Stimulated activated CD4-positive, alpha-beta T cell treated with anti-CD3 and anti-CD28 coated beads, TNF-alpha, amount 100 ng/mL, for 4 hours (primary cell): ENCODE measurements around the gene ZNF346.
A peak's percentile ranks its signal among the peaks of the same experiment; 100 is the strongest.

ENCODE experiments used
- DNase-seq, 3 experiments: peaks; one replicate each; pipeline ENCODE4 v3.0.0-alpha.2; 2020; ENCODE audit warnings: low read depth in 3 of 3

ZNF346 gene

DNA sequence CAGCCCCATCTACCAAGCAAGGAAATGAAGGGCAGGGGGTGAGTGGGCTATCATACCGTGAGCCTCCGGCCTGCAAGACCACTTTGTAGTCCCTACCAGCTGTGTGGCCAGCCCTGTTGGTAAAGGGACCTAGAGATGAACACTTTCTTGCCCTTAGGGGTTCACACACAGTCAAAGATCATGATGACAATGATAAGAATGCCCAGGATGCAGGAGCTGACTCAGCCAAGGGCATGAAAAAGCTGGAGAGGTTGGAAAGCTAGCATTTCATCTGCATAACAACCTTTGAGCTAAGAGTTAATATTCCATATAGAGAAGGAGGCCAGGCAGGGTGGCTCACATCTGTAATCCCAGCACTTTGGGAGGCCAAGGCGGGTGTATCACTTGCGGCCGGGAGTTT, 45.0 kb downstream of the ZNF346 start:
- DNase-seq = no peak

GRCh38 chr5:177070536-177071191, 48.2 kb downstream of the ZNF346 start:
- DNase-seq = no peak

GRCh38 chr5:177071666-177072385, 49.3 kb downstream of the ZNF346 start:
- DNase-seq = peak in 2 of 3 experiments; percentile 24 to 50

DNA sequence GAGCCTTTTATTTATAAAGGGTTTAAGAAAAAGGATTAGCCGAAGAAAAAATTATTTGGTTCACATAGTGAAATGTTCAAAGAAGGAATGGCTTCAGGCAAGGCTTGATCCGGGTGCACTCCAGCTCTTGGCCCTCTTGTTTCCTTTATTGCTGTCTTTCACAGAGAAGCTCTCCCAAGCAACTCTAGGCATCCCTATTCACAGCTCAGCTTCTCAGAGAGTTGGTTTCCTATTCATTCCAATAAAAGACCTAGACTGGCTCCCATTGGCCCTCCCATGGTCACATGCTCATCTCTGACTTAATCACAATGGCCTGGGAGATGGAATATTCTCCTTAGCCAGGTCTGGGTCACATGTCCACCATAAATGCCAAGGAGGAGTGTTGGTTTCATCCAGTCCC, 54.8 kb downstream of the ZNF346 start:
- DNase-seq = no peak

DNA sequence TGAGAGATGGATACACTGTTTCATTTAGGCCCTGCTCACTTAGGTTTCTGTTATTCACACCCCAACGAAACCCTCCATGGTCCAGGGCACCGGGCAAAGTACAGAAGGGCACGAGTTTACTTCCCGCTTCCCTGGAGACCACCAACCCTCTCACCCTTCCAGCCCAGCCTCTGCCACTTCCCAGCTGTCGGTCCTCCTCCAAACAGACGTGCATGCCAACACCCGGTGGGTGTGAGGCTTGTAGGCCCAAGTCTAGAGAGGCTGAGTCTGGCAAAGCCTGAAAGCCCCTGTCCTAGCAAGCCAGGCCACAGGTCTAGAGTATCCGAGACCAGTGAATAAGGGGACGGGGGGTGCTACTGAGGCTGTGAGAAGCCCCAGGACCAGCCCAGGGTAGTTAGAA, 57.1 kb downstream of the ZNF346 start:
- no peak for DNase-seq

- no peak for DNase-seq
Measured at GRCh38 chr5:177080265-177080664, 57.8 kb downstream of the ZNF346 start.

- DNase-seq = no peak
Measured at GRCh38 chr5:177081859-177082258, 59.4 kb downstream of the ZNF346 start.

DNA sequence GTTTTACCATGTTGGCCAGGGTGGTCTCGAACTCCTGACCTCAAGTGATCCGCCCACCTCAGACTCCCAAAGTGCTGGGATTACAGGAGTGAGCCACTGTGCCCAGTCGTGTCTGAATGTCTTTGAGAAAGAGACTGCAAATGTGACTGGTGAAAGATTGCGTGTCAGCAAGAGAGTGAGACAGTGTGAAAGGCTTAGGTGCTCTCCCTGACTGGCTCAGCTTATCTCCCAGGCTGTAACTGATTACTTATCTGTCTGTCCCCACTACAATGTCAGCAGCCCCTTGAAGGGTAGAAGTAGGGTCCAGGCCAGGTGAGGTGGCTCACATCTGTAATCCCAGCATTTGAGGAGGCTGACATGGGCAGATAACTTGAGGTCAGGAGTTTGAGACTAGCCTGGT, 60.9 kb downstream of the ZNF346 start:
- DNase-seq = no peak

DNA sequence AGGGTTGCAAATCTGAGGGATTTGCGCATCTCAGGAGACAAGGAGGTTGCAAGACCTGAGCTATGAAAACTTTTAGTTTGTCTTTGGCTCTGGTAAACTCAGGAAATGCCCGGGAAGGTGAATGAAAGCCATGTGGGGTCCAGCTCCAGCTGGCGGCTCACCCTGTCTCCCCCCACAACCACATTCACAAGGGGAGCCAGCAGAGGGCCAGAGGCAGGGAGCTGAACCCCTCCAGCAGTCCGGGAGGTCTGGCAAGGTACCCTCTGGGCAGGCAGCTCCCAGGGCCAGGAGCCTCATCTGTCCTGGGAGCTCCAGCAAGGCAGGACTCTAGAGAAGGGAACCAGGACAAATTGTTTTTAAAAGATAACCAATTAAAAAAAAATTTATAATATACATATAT, 61.7 kb downstream of the ZNF346 start:
- no peak for DNase-seq

DNA sequence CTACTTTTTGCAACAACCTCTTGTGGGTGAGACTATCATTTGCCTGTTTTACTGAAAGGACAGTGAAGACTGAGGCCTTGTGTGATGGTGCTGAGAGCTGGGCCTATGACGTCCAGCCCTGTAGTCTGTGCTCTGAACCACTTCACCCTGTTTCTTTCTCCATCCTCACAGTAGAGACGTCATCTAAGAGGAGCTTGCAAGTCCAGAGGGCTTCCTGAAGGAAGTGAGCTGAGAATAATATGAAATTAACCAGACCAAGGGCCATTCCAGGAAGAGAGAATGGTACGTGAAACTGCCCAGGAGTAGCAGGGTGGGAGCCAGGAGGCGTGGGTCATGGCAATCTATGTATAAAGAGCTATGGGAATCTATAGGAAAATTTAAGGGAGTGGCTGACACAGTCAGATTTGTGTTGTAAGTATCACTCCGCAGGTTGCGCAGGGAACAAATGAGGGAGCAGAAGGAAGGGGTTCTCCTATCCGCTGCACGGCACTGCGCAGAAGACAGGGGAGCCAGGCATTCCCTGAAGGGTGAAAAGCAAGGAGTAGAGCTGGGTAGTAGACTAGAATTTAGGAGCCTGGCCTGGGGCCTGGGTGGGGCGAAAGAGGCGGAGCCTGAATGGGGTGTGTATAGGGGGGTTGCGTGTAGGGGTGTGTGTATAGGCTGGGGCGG, 63.6 kb downstream of the ZNF346 start:
- DNase-seq = no peak

DNA sequence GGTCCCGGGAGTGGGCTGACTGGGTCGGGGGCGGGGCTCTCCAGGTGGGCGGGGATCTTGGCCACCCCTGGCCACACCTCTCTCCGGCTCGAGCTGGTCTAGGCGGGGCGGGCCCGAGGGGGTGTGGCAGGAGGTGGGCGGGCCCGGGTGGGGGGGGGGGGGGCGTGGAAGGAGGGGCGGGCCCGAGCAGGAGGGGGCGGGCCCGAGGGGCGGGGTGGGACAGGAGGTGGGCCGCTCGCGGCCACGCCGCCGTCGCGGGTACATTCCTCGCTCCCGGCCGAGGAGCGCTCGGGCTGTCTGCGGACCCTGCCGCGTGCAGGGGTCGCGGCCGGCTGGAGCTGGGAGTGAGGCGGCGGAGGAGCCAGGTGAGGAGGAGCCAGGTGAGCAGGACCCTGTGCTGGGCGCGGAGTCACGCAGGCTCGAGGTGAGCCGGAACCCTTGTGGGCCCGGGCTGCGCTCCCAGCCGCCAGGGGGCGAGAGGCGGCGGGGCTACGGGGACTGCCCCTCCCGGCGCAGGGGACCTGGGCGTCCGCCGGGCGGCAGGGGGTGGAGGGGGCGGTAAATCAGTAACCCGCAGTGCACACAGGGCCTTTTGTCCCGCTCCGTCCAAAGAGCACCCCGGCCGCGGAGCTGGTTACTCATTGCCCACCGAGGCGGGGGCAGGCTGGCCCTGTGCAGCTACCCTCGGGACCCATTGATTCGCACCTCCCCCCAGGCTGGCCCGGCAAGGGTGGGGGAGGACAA, 64.3 kb downstream of the ZNF346 start, which contains the start of gene FGFR4:
TSS of gene FGFR4 (plus strand) at position 262 of the 744 bp plus-strand sequence. CDS start 2,688 bp downstream, outside the sequence.
- peak; percentile 35 to 47 (median 44) for DNase-seq

GRCh38 chr5:177087398-177088005, 65.0 kb downstream of the ZNF346 start:
- DNase-seq = no peak

GRCh38 chr5:177089127-177089526, 66.6 kb downstream of the ZNF346 start:
- DNase-seq = no peak

GRCh38 chr5:177089825-177090641, 67.5 kb downstream of the ZNF346 start:
- DNase-seq = no peak

GRCh38 chr5:177090813-177091212, 68.3 kb downstream of the ZNF346 start:
- no peak for DNase-seq

- DNase-seq = no peak
Measured at GRCh38 chr5:177091232-177091631, 68.7 kb downstream of the ZNF346 start.

GRCh38 chr5:177092178-177093081, 69.9 kb downstream of the ZNF346 start:
- no peak for DNase-seq

DNA sequence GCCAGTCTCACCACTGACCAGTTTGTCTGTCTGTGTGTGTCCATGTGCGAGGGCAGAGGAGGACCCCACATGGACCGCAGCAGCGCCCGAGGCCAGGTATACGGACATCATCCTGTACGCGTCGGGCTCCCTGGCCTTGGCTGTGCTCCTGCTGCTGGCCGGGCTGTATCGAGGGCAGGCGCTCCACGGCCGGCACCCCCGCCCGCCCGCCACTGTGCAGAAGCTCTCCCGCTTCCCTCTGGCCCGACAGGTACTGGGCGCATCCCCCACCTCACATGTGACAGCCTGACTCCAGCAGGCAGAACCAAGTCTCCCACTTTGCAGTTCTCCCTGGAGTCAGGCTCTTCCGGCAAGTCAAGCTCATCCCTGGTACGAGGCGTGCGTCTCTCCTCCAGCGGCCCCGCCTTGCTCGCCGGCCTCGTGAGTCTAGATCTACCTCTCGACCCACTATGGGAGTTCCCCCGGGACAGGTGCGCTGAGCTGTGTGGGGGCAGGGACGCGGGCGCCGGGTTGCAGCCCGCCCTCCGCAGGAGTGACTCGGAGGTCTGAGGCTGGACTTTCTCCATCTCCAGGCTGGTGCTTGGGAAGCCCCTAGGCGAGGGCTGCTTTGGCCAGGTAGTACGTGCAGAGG, 70.7 kb downstream of the ZNF346 start:
- DNase-seq = no peak

DNA sequence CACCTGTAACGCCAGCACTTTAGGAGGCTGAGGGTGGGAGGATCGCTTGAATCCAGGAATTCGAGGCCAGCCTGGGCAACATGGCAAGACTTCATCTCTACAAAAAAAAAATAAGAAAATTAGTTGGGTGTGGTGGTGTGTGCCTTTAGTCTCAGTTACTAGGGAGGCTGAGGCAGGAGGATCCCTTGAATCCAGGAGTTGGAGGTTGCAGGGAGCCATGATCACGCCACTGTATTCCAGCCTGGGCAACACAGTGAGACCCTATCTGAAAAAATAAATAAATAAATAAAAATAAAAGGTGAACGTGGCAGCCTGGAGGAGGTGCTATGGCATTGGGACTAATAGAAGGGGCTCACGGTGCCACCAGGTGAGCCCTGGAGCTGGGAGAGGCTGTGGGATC, 71.3 kb downstream of the ZNF346 start:
- no peak for DNase-seq
